Coronary artery (tissue), 2 donors: ENCODE data around the gene GCSAML.

ENCODE experiments used
- DNase-seq: peaks from one replicate; pipeline ENCODE4 v3.0.0-alpha.2; 2017; ENCODE audit warnings: low spot score
- H3K27ac ChIP-seq, 2 donors: fragments of 200-600 bp; sonication (generic); one replicate each; pipeline ENCODE4 v1.5.1; 2016 to 2019
- H3K4me3 ChIP-seq: fragments of 200-600 bp; sonication (generic); 2 replicates; pipeline ENCODE4 v1.5.1; 2016; ENCODE audit warnings: mild to moderate bottlenecking, moderate library complexity
- CTCF ChIP-seq: fragments of 200-600 bp; sonication (generic); IDR thresholded peaks from one replicate; pipeline ENCODE4 v1.5.1; 2019; ENCODE audit warnings: antibody characterized with exemption

Gene GCSAML

GRCh38 chr1:247613405-247613804 is 64.5 kb downstream of the GCSAML start:
- no peak for DNase-seq
- H3K4me3 ChIP-seq: no peak overlapping the region
- no peak for TF ChIP-seq CTCF
- no peak overlapping the region for H3K27ac ChIP-seq

- no peak overlapping the region for H3K27ac ChIP-seq
- H3K4me3 ChIP-seq: no peak overlapping the region
- TF ChIP-seq CTCF: no peak
- DNase-seq: no peak
These were observed 65.7 kb downstream of the GCSAML start for GRCh38 chr1:247614625-247615024.
